ENCODE measurements around the gene TXNIP.
"Not testable (repeated sequence)": the region's sequence is repeated elsewhere in the genome, so short reads cannot be mapped to it uniquely, and the experiment has no call there.

TXNIP gene

DNA sequence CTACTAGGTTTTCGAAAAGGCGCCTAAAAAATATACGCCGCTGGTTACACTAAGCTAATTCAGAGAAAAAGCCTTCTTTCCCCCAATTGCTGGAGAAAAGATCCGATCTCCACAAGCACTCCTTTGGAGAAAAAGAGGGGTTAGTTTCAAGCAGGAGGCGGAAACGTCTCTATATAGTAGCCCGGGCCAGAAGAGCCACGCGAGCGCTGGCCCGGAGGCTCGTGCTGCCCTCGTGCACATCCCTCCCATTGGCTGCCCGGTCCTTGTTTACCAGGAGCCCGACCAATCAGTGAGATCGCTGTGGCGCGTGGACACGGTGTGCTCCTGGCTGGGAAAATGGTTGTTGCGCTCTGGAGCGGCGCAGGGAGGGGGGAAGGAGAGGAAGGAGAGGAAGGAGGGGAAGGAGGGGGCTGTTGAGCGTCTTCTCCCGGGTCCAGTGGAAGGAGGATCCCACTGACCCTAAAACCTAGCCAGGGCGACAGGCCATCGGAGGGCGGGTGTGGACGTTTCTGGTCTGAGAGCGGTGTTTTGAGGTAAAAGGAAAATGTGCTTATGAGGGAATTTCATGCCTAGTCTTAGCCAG lies at the start of gene TXNIP:
Gene TXNIP (minus strand): TSS at position 147 of the 583 bp plus-strand sequence. CDS start 313 bp downstream, outside the sequence.
- DNase-seq (ENCODE audit: low read depth in 3 of 3, low spot score in 1 of 3): peak; percentile 79 to 86 (median 79)

DNA sequence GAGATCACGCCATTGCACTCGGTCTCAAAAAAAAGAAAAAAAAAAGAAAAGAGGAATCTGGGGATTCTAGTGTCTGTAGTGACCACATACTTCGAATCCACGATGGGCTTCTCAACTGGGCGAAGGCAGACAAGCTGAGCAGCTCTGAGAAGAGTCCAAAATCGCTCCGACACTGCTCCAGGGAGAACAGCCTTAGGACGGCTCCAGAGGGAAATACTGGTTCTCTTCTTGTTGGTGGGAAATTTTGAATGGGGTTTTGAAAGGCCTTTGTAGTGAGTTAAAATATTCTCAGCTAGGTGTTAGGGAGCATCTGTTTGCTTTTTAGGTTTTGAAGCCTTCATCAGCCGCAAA lies 43.4 kb upstream of the TXNIP start:
- DNase-seq (ENCODE audit: low read depth in 3 of 3, low spot score in 1 of 3): no peak

DNA sequence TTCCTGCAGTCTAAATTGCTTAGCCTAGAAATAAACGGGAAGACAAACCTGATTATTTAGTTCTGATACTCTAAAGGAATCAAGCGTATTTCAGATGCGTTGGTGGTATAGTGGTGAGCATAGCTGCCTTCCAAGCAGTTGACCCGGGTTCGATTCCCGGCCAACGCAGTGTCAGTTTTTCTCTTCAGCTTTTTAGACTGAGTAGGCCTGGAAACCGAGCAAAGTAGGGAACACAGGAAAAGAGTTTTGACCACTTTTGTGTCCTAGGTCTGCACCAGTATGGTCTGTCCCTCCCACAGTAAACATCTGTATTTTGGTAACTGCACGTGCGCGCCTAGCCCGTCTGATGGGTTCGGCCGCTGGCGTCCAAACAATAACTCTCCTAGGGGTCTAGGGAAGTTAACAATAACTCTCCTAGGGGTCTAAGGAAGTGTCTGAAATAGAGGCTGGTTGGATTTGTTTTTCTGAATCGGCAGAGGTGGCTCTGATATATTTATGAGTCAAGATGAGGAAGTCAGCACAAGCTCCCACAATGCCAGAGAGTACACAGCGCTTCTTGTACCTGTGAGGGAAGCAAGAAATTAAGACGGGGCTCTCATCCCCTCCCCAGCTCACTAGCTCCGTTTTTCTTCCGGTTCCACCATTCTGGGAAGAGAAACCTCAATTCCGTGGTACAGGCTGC lies 40.7 kb upstream of the TXNIP start:
- DNase-seq (ENCODE audit: low read depth in 3 of 3, low spot score in 1 of 3): peak in 2 of 3 donors; percentile 54 to 72

GRCh38 chr1:146036241-146036964 lies 40.0 kb upstream of the TXNIP start:
- no peak for DNase-seq (ENCODE audit: low read depth in 3 of 3, low spot score in 1 of 3)

GRCh38 chr1:146035048-146035423 lies 38.7 kb upstream of the TXNIP start:
- DNase-seq (ENCODE audit: low read depth in 3 of 3, low spot score in 1 of 3): no peak

DNA sequence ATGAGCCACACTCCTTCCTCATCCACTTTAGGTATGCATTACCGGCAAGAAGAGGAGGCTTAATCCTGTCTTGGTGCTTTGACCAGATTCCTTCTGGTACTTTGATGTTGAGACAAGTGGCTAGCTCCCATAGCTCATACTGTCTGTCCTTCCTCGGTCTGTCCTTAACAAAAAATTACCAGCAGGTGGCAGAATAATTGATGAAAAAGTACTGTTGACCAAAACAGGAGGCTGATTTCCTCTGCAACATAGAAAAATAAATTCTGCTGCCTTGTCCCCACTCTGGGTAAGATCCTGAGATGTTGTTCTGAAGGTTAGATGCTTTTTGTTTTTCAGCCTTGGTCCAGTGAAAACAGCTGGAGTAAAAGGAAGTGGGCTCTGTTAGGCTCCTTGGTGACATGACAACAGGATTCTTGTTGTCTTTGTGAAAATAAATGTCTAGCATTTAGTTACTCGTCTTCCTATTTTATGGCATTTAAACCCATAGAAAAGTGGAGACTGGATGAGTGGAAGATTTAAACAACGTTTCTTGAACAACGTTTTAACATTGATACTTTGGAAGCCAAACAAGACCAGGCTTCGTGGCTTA lies 36.3 kb upstream of the TXNIP start:
- DNase-seq (ENCODE audit: low read depth in 3 of 3, low spot score in 1 of 3): no peak

GRCh38 chr1:146031476-146031875 lies 35.1 kb upstream of the TXNIP start:
- DNase-seq (ENCODE audit: low read depth in 3 of 3, low spot score in 1 of 3): no peak

DNA sequence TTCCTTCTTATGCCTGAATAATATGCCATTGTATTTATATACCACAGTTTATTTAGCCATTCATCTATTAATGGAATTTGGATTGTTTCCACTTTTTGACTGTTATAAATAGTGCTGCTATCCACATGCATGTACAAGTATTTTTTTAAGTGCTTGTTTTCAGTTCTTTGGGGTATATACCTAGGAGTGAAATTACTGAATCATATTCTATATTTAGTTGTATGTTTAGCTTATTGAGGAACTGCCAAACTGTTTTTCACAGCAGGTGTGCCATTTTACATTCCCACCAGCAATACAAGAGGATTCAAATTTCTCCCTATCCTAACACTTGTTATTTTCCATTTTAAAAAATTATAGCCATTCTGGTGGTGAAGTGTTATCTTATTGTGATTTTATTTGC lies 32.7 kb upstream of the TXNIP start:
- DNase-seq (ENCODE audit: low read depth in 3 of 3, low spot score in 1 of 3): no peak

DNA sequence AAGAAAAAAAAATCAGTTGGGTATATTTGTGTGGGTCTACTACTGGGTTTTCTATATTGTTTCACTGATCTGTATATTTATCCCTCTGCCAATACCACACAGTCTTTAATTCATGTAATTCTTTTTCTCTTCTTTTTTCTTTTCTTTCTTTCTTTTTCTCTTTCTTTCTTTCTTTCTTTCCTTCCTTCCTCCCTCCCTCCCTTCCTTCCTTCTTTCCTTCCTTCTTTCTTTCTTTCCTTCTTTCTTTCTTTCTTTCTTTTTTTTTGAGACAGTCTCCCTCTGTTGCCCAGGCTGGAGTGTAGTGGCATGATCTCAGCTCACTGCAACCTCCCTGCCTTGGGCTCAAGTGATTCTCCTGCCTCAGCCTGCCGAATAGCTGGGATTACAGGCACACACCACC lies 30.3 kb upstream of the TXNIP start:
- not testable (repeated sequence) for DNase-seq (ENCODE audit: low read depth in 3 of 3, low spot score in 1 of 3)

DNA sequence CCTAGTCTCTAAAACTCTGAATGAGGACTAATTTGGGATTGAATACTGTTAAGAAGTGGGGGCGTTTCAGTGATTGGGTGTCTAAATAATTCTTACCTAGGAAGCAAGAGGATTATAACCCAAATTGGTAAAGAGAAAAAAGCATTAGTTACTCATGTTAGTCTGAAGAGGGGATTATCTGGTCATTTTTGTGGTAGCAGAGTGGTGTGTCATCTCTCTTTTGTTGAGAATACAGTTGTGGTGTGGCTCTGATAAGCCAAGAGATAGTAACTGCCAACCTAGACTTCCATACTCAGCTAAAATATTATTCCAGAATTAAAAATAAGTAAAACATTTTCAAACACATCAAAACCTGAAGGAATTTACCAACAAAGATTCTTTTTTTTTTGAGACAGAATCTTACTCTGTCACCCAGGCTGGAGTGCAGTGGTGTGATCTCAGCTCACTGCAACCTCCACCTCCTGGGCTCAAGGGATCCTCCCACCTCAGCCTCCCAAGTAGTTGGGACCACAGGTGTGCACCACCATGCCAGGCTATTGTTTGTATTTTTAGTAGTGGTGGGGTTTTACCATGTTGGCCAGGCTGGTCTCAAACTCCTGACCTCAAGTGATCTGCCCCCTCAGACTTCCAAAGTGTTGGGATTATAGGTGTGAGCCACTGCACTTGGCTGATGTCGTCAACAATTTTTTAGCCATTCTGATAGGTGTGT lies 29.6 kb upstream of the TXNIP start:
- not testable (repeated sequence) for DNase-seq (ENCODE audit: low read depth in 3 of 3, low spot score in 1 of 3)

- DNase-seq (ENCODE audit: low read depth in 3 of 3, low spot score in 1 of 3): no peak
These were observed 26.2 kb upstream of the TXNIP start for GRCh38 chr1:146022403-146023127.

DNA sequence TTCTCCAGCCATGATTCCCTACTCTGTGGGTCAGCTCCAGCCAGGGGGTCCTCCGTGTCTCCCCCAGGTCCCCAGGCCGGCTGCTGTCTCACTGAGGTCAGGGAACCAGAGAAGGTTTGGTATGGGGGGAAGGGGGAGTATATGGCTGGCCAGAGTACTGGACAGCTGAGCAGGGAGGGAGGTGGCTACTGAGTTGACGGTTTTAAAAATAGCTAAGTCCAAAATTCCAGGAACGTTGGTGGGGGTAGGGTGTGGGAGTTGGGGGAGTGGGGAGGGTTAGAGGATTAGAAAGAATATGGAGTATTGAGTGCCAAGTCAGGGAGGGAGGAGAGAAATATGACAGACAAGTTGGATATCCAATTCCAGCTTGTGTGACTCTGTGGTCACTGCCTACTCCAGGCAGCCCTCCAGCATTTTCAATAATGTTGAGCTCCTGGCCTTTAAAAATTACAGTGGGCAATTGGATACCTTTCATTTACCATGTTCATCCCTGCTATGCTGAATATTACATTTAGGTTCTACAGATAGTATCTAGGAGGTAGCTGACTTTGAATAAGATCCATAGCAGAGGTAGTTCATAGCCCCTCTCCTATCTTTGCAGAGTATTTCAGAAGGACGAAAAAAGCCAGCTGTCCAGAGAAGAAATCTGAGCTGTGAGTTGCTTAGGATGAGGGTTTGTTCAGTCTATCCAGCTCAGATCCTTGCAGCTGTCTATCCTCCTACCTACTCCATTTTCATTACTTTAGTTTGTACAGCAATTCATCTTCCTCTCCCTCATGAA lies 25.4 kb upstream of the TXNIP start, which contains the start of gene HJV:
Gene HJV (minus strand): TSS at position 114 of the 781 bp plus-strand sequence. CDS start 1,504 bp downstream, outside the sequence.
- no peak for DNase-seq (ENCODE audit: low read depth in 3 of 3, low spot score in 1 of 3)

DNA sequence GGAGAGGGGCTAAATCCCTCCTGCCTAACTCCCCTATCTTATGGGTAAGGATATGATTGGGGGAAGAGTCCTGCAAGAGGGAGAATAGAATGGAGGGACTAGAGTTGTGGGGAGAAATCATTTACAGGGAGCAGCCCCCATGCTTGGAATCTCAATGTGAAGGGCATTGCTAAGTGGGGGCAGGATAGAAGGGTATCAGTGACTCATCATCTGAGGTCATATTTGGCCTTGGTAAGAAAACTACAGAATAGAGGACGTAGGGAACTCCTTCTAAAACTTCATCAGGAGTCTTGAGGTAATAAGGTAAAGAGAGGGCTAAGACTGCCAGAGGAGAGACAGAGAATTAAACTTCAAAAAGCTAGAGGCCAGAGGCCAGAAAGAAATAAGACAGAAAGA lies 24.7 kb upstream of the TXNIP start:
- no peak for DNase-seq (ENCODE audit: low read depth in 3 of 3, low spot score in 1 of 3)

- no peak for DNase-seq (ENCODE audit: low read depth in 3 of 3, low spot score in 1 of 3)
These were observed 24.0 kb upstream of the TXNIP start for GRCh38 chr1:146020058-146021049.

- no peak for DNase-seq (ENCODE audit: low read depth in 3 of 3, low spot score in 1 of 3)
These were observed 23.1 kb upstream of the TXNIP start for GRCh38 chr1:146019231-146020057.

GRCh38 chr1:146016891-146017290 lies 20.5 kb upstream of the TXNIP start:
- no peak for DNase-seq (ENCODE audit: low read depth in 3 of 3, low spot score in 1 of 3)

DNA sequence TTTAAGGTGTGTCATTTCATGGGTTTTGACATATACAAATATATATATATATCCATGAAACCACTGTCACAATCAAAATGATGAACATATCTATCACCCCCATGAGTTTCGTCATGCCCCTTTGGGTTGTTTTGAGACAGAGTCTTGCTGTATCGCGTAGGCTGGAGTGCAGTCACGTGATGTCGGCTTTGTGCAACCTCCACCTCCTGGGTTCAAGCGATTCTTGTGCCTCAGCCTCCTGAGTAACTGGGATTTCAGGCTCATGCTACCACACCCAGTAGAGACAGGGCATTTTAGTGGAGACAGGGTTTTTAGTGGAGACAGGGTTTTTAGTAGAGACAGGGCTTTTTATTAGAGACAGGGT lies 17.2 kb upstream of the TXNIP start:
- no peak for DNase-seq (ENCODE audit: low read depth in 3 of 3, low spot score in 1 of 3)
